ENCODE measurements around the gene SYMPK.

SYMPK gene

GRCh38 chr19:45862564-45863334 is at the start of gene SYMPK (continued):
- TF ChIP-seq EGR2 (tag by site-specific recombination; IDR thresholded peaks at IDR 0.05; ENCODE audit: low read depth) (peak; percentile 65), ZNF580 (tag by site-specific recombination; IDR thresholded peaks at IDR 0.05) (0 out of 2 replicates have a peak, but pooled peaks have one; percentile 24), ZNF324 (tag by site-specific recombination; IDR thresholded peaks at IDR 0.05) (peak; percentile 28; the same call in 1 of the 2 replicates), ELK4 (IDR thresholded peaks at IDR 0.05; ENCODE audit: borderline replicate concordance, low read depth, low read length) (no peak; the same call in 1 of the 2 replicates), ZNF24 (tag by site-specific recombination; IDR thresholded peaks at IDR 0.05) (peak; percentile 26; the same call in 1 of the 2 replicates), ZFP37 (tag by site-specific recombination; IDR thresholded peaks at IDR 0.05) (peak; percentile 90), ZNF544 (tag by site-specific recombination; IDR thresholded peaks at IDR 0.05) (no peak), ZNF398 (tag by site-specific recombination; IDR thresholded peaks at IDR 0.05) (0 out of 2 replicates have a peak, but pooled peaks have one; percentile 53), ZNF704 (tag by site-specific recombination; IDR thresholded peaks at IDR 0.05) (no peak), PRDM10 (tag by site-specific recombination; IDR thresholded peaks at IDR 0.05) (peak; percentile 74), ZNF830 (tag by site-specific recombination; IDR thresholded peaks at IDR 0.05; ENCODE audit: low read depth) (no peak), ZNF16 (tag by site-specific recombination; IDR thresholded peaks at IDR 0.05; ENCODE audit: low read depth) (peak; percentile 99), GLIS1 (tag by site-specific recombination; IDR thresholded peaks at IDR 0.05) (no peak), ZBTB20 (tag by site-specific recombination; IDR thresholded peaks at IDR 0.05) (peak; percentile 71), KLF17 (tag by site-specific recombination; IDR thresholded peaks at IDR 0.05) (peak; percentile 31; the same call in 1 of the 2 replicates), HOXA7 (CRISPR knock-in tag; IDR thresholded peaks at IDR 0.05; ENCODE audit: borderline replicate concordance) (no peak), GFI1B (tag by site-specific recombination; IDR thresholded peaks at IDR 0.05) (0 out of 2 replicates have a peak, but pooled peaks have one; percentile 8), ZNF449 (tag by site-specific recombination; IDR thresholded peaks at IDR 0.05) (no peak), FEZF1 (tag by site-specific recombination; IDR thresholded peaks at IDR 0.05) (peak; percentile 33; the same call in 1 of the 2 replicates), ZNF791 (tag by site-specific recombination; IDR thresholded peaks at IDR 0.05) (0 out of 2 replicates have a peak, but pooled peaks have one; percentile 15), PBX3 (CRISPR knock-in tag; IDR thresholded peaks at IDR 0.05) (peak; percentile 51; the same call in 1 of the 2 replicates), ZBTB17 (tag by site-specific recombination; IDR thresholded peaks at IDR 0.05) (no peak), PATZ1 (tag by site-specific recombination; IDR thresholded peaks at IDR 0.05) (peak; percentile 90)

Data from HEK293 (cell line).